ENCODE data around the gene TENT4B. TPM values are rescaled to one million over a fixed set of nuclear protein-coding genes. Genes with fewer than 3 reads are reported as not detected.

The TENT4B gene
- total RNA-seq, 2 experiments from 2014 or later: 5.8 to 8.8 TPM

GRCh38 chr16:50247906-50248608, 95.0 kb downstream of the TENT4B start:
- ChIA-PET CTCF (ENCODE audit: unreplicated experiment) (no interaction called here), POLR2A (interaction anchor here (0.6 kb wide), 1 partner anchor 32 kb away, joined by 5 read pairs; no protein-coding TSS in a partner anchor)
- Histone ChIP-seq H3K27ac (ENCODE audit: low read depth, low read length, poor library complexity, severe bottlenecking) (no peak overlapping the region), H3K9me2 (ENCODE audit: insufficient read depth, low read length) (no peaks in the 10 kb centered on the region), H3K79me2 (ENCODE audit: insufficient read depth, low read depth, low read length) (no peaks in the 10 kb centered on the region), H3K4me3 (ENCODE audit: low read depth, low read length, poor library complexity, severe bottlenecking) (no peak overlapping the region), H2AFZ (ENCODE audit: low read length) (no peak overlapping the region), H3K4me1 (ENCODE audit: insufficient read depth, low read length, poor library complexity, severe bottlenecking) (no peaks in the 10 kb centered on the region), H4K20me1 (ENCODE audit: insufficient read depth, low read length) (no peaks in the 10 kb centered on the region), H3K9me3 (ENCODE audit: low read length) (no peaks in the 10 kb centered on the region), H3K36me3 (ENCODE audit: insufficient read depth, low read length) (no peaks in the 10 kb centered on the region), H3K4me2 (ENCODE audit: low read length) (no peak overlapping the region)
- DNase-seq (ENCODE audit: low spot score): no peak
- intact Hi-C loops (cut with micrococcal nuclease; ENCODE audit: unreplicated experiment): no loop called here
- BruUV-seq (replicated peaks): no TSS peak
- TF ChIP-seq CTCF (conservative IDR thresholded peaks at IDR 0.05; ENCODE audit: low read length) (no peak), EZH2phosphoT487 (IDR thresholded peaks at IDR 0.05; ENCODE audit: borderline replicate concordance, low read depth, low read length) (no peak)

GRCh38 chr16:50248845-50249244, 95.7 kb downstream of the TENT4B start:
- no peaks in the 10 kb centered on the region for H3K9me3 ChIP-seq (ENCODE audit: low read length)
- no peaks in the 10 kb centered on the region for H4K20me1 ChIP-seq (ENCODE audit: insufficient read depth, low read length)
- H3K4me2 ChIP-seq (ENCODE audit: low read length): no peak overlapping the region
- no peaks in the 10 kb centered on the region for H3K4me1 ChIP-seq (ENCODE audit: insufficient read depth, low read length, poor library complexity, severe bottlenecking)
- ChIA-PET CTCF (ENCODE audit: unreplicated experiment) (no interaction called here), POLR2A (no interaction called here)
- no peaks in the 10 kb centered on the region for H3K9me2 ChIP-seq (ENCODE audit: insufficient read depth, low read length)
- intact Hi-C loops (cut with micrococcal nuclease; ENCODE audit: unreplicated experiment): no loop called here
- no peaks in the 10 kb centered on the region for H3K36me3 ChIP-seq (ENCODE audit: insufficient read depth, low read length)
- no peak overlapping the region for H3K27ac ChIP-seq (ENCODE audit: low read depth, low read length, poor library complexity, severe bottlenecking)
- no peak for DNase-seq (ENCODE audit: low spot score)
- BruUV-seq (replicated peaks): no TSS peak
- no peak overlapping the region for H2AFZ ChIP-seq (ENCODE audit: low read length)
- TF ChIP-seq EZH2phosphoT487 (IDR thresholded peaks at IDR 0.05; ENCODE audit: borderline replicate concordance, low read depth, low read length): no peak
- no peak for TF ChIP-seq CTCF (conservative IDR thresholded peaks at IDR 0.05; ENCODE audit: low read length)
- H3K79me2 ChIP-seq (ENCODE audit: insufficient read depth, low read depth, low read length): no peaks in the 10 kb centered on the region
- no peak overlapping the region for H3K4me3 ChIP-seq (ENCODE audit: low read depth, low read length, poor library complexity, severe bottlenecking)

GRCh38 chr16:50251375-50252081, 98.4 kb downstream of the TENT4B start:
- POLR2A ChIA-PET: interaction anchor here (0.7 to 0.8 kb wide), 2 partner anchors 19 to 22 kb away, joined by 3 read pairs; no protein-coding TSS in a partner anchor
- H3K4me3 ChIP-seq (ENCODE audit: low read depth, low read length, poor library complexity, severe bottlenecking): no peak overlapping the region
- H3K4me1 ChIP-seq (ENCODE audit: insufficient read depth, low read length, poor library complexity, severe bottlenecking): no peaks in the 10 kb centered on the region
- H3K9me2 ChIP-seq (ENCODE audit: insufficient read depth, low read length): no peaks in the 10 kb centered on the region
- TF ChIP-seq CTCF (conservative IDR thresholded peaks at IDR 0.05; ENCODE audit: low read length) (no peak), EZH2phosphoT487 (IDR thresholded peaks at IDR 0.05; ENCODE audit: borderline replicate concordance, low read depth, low read length) (no peak)
- no peak overlapping the region for H2AFZ ChIP-seq (ENCODE audit: low read length)
- no peak overlapping the region for H3K27ac ChIP-seq (ENCODE audit: low read depth, low read length, poor library complexity, severe bottlenecking)
- no peaks in the 10 kb centered on the region for H3K9me3 ChIP-seq (ENCODE audit: low read length)
- no TSS peak for BruUV-seq (replicated peaks)
- intact Hi-C loops (cut with micrococcal nuclease; ENCODE audit: unreplicated experiment): loop anchor here (10.0 kb wide), 1 partner anchor 73 kb away; no protein-coding TSS in a partner anchor
- DNase-seq (ENCODE audit: low spot score): no peak
- H3K79me2 ChIP-seq (ENCODE audit: insufficient read depth, low read depth, low read length): no peaks in the 10 kb centered on the region
- H3K4me2 ChIP-seq (ENCODE audit: low read length): no peak overlapping the region
- CTCF ChIA-PET (ENCODE audit: unreplicated experiment): interaction anchor here (1.2 kb wide), 1 partner anchor 101 kb away, joined by 3 read pairs; no protein-coding TSS in a partner anchor
- no peaks in the 10 kb centered on the region for H4K20me1 ChIP-seq (ENCODE audit: insufficient read depth, low read length)
- no peaks in the 10 kb centered on the region for H3K36me3 ChIP-seq (ENCODE audit: insufficient read depth, low read length)
